ENCODE results near the gene NUDC.

NUDC gene

DNA sequence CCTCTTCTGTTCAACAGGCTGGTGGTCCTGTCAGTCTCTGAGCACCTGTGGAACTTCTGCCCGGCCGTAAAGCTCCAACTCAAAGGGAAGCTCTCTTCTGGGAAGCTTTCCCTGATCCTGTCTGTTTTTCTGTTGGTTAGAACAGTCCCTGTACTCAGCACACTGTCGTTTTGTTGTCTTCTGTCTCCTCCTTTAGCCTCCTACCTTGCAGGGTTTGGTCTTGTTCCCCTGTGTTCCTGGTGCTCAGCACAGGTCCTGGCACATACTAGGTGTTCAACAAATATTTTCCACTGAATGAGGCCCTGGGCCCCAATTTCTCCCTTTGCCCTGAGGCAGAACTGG, 39.1 kb downstream of the NUDC start:
- ChIA-PET POLR2A (interaction anchor here (2.1 kb wide), 1 partner anchor 34 kb away, joined by 10 read pairs; the partner anchor contains the start of gene TRNP1), CTCF (interaction anchor here (0.6 to 1.5 kb wide), 3 partner anchors 24 to 43 kb away, joined by 3 to 4 read pairs (median 3); no protein-coding TSS in a partner anchor)
- Histone ChIP-seq H3K4me1 (ENCODE audit: control insufficient read depth, insufficient read depth, low read length) (no peaks in the 10 kb centered on the region; the same call in 1 of the 2 replicates), H3K9me3 (ENCODE audit: control insufficient read depth, insufficient read depth, low read depth, low read length) (no peaks in the 10 kb centered on the region), H3K27ac (ENCODE audit: extremely low read depth, low read depth, low read length) (no peak overlapping the region), H3K4me3 (ENCODE audit: low read depth, low read length) (peak overlapping the region; percentile 58), H3K36me3 (ENCODE audit: control insufficient read depth in 2 of 2, insufficient read depth in 1 of 2, low read length in 2 of 2) (no peaks in the 10 kb centered on the region)
- TF ChIP-seq ZNF660 (tag by site-specific recombination; IDR thresholded peaks at IDR 0.05) (no peak), ZNF175 (tag by site-specific recombination; IDR thresholded peaks at IDR 0.05) (no peak), ZSCAN23 (tag by site-specific recombination; IDR thresholded peaks at IDR 0.05) (no peak), KLF9 (tag by site-specific recombination; IDR thresholded peaks at IDR 0.05; ENCODE audit: low read depth) (no peak), ZNF664 (tag by site-specific recombination; IDR thresholded peaks at IDR 0.05) (peak; percentile 65; the same call in 1 of the 2 replicates), SCRT2 (tag by site-specific recombination; IDR thresholded peaks at IDR 0.05) (peak; percentile 98)

- CTCF ChIA-PET, result interaction anchor here (0.6 to 1.1 kb wide), 6 partner anchors 8 to 322 kb away, joined by 3 to 6 read pairs (median 4); no protein-coding TSS in a partner anchor
- no peaks in the 10 kb centered on the region; the same call in 1 of the 2 replicates for H3K4me1 ChIP-seq (ENCODE audit: control insufficient read depth, insufficient read depth, low read length)
- H3K27ac ChIP-seq (ENCODE audit: extremely low read depth, low read depth, low read length), result no peak overlapping the region
- no peak overlapping the region for H3K4me3 ChIP-seq (ENCODE audit: low read depth, low read length)
- H3K9me3 ChIP-seq (ENCODE audit: control insufficient read depth, insufficient read depth, low read depth, low read length), result no peaks in the 10 kb centered on the region
- H3K36me3 ChIP-seq (ENCODE audit: control insufficient read depth in 2 of 2, insufficient read depth in 1 of 2, low read length in 2 of 2), result no peaks in the 10 kb centered on the region
- no peak for TF ChIP-seq ZNF513 (tag by site-specific recombination; IDR thresholded peaks at IDR 0.05)
- no peak for TF ChIP-seq ZNF626 (tag by site-specific recombination; IDR thresholded peaks at IDR 0.05)
- TF ChIP-seq PRDM1 (tag by site-specific recombination; IDR thresholded peaks at IDR 0.05), result peak; percentile 80; the same call in 1 of the 2 replicates
- POLR2A ChIA-PET, result interaction anchor here (2.1 kb wide), 1 partner anchor 32 kb away, joined by 10 read pairs; the partner anchor contains the start of gene TRNP1
These were observed 40.3 kb downstream of the NUDC start for GRCh38 chr1:26961826-26962225.

GRCh38 chr1:26965213-26965612, 43.7 kb downstream of the NUDC start:
- CTCF ChIA-PET, result no interaction called here
- H3K9me3 ChIP-seq (ENCODE audit: control insufficient read depth, insufficient read depth, low read depth, low read length), result no peaks in the 10 kb centered on the region
- POLR2A ChIA-PET, result no interaction called here
- no peaks in the 10 kb centered on the region for H3K4me1 ChIP-seq (ENCODE audit: control insufficient read depth, insufficient read depth, low read length)
- H3K27ac ChIP-seq (ENCODE audit: extremely low read depth, low read depth, low read length), result no peak overlapping the region
- no peaks in the 10 kb centered on the region for H3K36me3 ChIP-seq (ENCODE audit: control insufficient read depth in 2 of 2, insufficient read depth in 1 of 2, low read length in 2 of 2)
- TF ChIP-seq ZNF654 (tag by site-specific recombination; IDR thresholded peaks at IDR 0.05; ENCODE audit: low read depth), result no peak
- no peak for TF ChIP-seq ZNF776 (tag by site-specific recombination; IDR thresholded peaks at IDR 0.05; ENCODE audit: borderline replicate concordance)
- TF ChIP-seq EGR2 (tag by site-specific recombination; IDR thresholded peaks at IDR 0.05; ENCODE audit: low read depth), result no peak
- TF ChIP-seq ZNF48 (tag by site-specific recombination; IDR thresholded peaks at IDR 0.05), result no peak
- TF ChIP-seq ZNF610 (tag by site-specific recombination; IDR thresholded peaks at IDR 0.05; ENCODE audit: borderline replicate concordance), result no peak
- no peak for TF ChIP-seq ZNF174 (tag by site-specific recombination; IDR thresholded peaks at IDR 0.05)
- TF ChIP-seq ZNF146 (tag by site-specific recombination; IDR thresholded peaks at IDR 0.05), result no peak
- TF ChIP-seq ZNF311 (tag by site-specific recombination; IDR thresholded peaks at IDR 0.05; ENCODE audit: borderline replicate concordance), result no peak
- no peak for TF ChIP-seq ZSCAN30 (tag by site-specific recombination; IDR thresholded peaks at IDR 0.05)
- TF ChIP-seq GFI1B (tag by site-specific recombination; IDR thresholded peaks at IDR 0.05), result no peak
- no peak for TF ChIP-seq ZNF548 (tag by site-specific recombination; IDR thresholded peaks at IDR 0.05)
- no peak for TF ChIP-seq KLF9 (tag by site-specific recombination; IDR thresholded peaks at IDR 0.05; ENCODE audit: low read depth)
- TF ChIP-seq KLF16 (tag by site-specific recombination; IDR thresholded peaks at IDR 0.05), result no peak
- no peak for TF ChIP-seq BCL11B (tag by site-specific recombination; IDR thresholded peaks at IDR 0.05; ENCODE audit: low read depth)
- H3K4me3 ChIP-seq (ENCODE audit: low read depth, low read length), result no peak overlapping the region
